SKM-1 (cell line): ENCODE measurements around the gene TMEM184A.
"Not testable (repeated sequence)": the region's sequence is repeated elsewhere in the genome, so short reads cannot be mapped to it uniquely, and the experiment has no call there.

Experiments used
- DNase-seq: peaks from one replicate; lab custom pipeline; 2025; ENCODE audit not compliant: unreplicated experiment; lab: John Stamatoyannopoulos, UW

Gene TMEM184A

DNA sequence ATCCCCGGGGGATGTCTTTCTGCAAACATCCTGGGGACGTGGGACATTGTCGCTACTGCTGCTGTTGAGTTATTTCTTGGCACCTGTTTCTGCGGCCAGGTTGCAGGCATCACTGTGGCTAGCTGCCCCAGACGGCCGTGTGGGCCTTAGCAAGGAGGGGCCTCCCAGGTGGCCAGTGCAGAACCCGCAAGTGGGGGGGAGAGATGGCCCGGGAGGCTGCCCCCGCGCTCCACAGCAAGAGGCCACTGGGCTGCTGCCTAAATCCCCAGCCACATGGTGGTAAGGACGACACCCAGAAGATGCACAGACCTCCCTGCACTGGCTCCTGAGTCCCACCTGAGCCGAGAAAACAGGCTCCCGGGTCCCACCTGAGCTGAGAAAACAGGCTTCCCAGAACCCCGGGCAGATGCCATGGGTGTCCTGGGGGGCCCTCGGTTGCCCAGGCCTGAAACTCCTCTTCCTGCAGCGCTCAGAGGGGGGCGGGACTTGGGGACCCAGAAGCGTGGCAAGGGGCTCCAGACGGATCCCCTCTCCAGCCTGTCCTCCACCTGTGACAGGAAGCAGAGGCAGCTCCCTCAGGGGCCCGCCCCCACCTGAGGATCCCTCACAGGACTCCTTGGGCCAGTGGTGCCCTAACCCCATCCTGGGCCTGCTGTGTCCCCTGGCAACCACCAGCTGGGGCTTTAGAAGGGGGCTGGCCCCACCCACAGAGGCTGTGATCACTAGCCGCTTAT, 26.5 kb downstream of the TMEM184A start:
- DNase-seq: no peak

GRCh38 chr7:1526271-1526754, 29.7 kb downstream of the TMEM184A start:
- DNase-seq: peak; percentile 5

DNA sequence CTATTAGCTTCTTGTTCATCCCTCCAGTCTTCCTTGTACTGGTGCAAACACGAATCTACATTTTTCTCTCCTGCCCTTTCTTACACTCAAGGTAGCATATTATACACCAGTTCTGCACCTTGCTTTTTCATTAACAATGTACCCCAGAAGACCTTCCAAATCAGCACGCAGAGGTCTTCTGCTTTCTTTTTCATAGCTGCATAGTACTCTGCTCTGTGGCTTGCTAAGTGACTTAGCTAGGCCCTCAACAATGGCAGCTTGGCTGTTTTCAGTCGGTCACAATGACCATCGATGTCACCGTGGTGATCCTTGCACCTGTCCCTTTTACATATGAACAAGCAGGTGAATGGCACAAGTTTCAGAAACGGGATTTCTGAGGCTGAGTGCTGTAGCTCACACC, 30.6 kb downstream of the TMEM184A start:
- no peak for DNase-seq

- DNase-seq: no peak
These were observed 32.2 kb downstream of the TMEM184A start for GRCh38 chr7:1523844-1524243.

DNA sequence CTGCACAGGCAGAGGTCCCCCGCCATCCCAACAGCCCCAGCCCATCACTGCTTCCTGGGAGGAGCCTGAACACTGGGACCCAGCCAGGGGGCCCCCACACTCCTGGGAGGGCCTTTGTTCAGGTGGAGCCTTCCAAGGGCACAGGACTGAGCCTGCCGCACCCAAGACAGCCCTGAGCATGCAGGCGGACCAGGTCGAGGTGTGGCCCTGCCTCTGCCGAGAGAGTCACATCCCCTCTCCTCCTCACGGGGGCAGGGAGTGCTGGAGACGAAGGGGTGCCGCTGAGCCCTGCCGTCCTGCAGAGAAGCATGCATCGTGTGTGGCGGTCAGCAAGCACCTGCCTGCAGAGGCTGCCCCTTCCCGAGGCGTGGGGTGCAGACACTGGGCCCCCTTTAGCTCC, 32.8 kb downstream of the TMEM184A start:
- DNase-seq: no peak

DNA sequence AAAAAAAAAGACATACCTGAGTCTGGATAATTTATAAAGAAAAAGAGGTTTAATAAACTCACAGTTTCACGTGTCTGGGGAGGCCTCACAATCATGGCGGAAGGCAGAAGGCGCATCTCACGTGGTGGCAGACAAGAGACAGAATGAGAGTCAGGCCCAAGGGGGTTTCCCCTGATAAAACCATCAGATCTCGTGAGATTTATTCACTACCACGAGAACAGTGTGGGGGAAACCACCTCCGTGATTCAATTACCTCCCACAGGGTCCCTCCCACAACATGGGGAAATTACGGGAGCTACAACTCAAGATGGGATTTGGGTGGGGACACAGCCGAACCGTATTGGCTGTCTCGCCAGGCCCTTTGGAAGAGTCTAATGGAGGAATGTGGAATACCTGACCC, 34.5 kb downstream of the TMEM184A start:
- no peak for DNase-seq

DNA sequence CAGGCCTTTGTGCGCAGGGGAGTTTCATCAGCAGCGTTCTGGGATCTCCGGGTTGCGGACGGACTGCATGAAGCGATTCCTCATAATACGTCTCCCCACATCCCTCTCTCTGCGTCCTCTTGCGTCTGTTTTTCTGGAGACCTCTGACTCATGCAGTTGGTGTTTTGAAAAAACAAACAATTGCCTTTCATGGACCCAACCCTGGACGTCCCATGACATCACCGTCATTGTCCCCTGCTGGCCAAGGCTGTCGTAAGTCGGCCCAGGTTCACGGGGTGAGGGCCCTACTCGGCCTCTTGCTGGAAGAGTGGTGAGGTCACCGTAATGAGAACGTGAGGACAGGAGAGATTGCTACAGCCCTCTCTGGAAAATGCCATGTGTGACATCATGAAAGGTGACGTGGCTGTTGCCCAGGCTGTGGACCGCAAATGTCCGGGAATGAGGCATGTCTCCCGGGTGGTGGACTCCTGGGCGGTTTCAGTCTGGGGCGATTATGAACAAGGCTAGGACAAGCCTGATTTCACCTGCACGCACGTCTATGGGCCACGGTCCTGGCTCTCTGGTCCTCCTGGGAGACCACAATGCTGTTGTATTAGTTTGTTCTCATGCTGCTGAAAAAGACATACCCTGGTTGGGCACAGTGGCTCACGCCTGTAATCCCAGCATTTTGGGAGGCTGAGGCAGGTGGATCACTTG, 35.3 kb downstream of the TMEM184A start:
- no peak for DNase-seq

- not testable (repeated sequence) for DNase-seq
These were observed 36.6 kb downstream of the TMEM184A start for GRCh38 chr7:1519322-1519922.

- DNase-seq: no peak
These were observed 39.3 kb downstream of the TMEM184A start for GRCh38 chr7:1516586-1517251.

DNA sequence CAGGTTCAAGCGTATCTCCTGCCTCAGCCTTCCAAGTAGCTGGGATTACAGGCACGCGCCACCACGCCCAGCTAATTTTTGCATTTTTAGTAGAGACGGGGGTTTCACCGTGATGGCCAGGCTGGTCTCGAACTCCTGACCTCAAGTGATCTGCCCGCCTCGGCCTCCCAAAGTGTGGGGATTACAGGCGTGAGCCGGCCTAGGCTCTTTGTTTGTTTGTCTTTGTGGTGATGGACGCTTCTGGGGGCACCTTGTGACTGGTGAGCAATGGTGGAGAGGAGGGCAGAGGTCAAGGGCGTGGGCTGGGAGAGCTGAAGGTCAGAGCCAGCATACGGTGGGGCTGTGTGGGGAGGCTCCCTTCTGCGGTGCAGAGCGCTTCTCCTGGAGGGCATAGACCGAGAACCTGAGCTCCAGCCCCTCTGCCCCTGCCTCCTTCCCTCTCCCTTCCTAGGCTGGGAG, 40.5 kb downstream of the TMEM184A start:
- DNase-seq: not testable (repeated sequence)

DNA sequence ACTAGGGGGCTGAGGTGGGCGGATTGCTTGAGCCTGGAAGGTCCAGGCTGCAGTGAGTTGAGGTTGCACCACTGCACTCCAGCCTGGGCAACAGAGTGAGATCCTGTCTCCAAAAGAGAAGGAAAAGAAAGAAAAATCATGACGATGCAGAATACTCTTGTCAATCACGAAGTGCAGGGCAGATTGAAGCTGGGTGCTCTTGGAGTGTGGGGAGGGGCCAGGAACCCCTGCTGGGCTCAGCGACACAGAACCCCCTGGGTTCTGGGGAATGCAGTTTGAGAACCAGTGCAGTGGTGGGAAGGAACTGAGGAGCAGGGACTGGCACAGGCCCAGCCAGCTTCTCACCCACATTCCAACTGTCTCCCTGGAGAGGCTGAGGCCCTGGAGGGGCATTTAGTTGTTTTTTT, 41.0 kb downstream of the TMEM184A start:
- DNase-seq: no peak

GRCh38 chr7:1514407-1514806, 41.6 kb downstream of the TMEM184A start:
- no peak for DNase-seq

DNA sequence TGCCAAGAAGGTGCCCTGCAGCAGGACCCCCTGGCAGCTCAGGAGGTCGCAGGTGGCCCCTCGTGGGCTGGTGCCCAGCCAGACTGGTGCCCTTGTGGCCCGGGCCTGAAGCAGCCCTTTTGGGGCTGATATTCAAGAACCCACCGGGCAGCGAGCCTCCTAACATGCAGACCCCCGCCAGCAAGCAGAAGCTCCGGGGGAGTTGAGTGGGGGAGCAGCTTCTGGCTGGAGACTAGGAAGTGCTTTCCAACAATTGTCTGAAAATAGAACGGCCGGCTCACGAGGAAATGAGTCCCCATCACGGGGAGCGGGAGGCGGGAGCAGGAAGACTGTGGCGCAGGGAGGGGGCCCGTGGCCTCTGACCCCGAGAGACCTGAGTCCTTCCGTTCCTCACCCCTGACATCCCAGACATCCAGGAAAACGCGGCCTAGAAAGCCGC, 42.3 kb downstream of the TMEM184A start:
- DNase-seq: no peak

DNA sequence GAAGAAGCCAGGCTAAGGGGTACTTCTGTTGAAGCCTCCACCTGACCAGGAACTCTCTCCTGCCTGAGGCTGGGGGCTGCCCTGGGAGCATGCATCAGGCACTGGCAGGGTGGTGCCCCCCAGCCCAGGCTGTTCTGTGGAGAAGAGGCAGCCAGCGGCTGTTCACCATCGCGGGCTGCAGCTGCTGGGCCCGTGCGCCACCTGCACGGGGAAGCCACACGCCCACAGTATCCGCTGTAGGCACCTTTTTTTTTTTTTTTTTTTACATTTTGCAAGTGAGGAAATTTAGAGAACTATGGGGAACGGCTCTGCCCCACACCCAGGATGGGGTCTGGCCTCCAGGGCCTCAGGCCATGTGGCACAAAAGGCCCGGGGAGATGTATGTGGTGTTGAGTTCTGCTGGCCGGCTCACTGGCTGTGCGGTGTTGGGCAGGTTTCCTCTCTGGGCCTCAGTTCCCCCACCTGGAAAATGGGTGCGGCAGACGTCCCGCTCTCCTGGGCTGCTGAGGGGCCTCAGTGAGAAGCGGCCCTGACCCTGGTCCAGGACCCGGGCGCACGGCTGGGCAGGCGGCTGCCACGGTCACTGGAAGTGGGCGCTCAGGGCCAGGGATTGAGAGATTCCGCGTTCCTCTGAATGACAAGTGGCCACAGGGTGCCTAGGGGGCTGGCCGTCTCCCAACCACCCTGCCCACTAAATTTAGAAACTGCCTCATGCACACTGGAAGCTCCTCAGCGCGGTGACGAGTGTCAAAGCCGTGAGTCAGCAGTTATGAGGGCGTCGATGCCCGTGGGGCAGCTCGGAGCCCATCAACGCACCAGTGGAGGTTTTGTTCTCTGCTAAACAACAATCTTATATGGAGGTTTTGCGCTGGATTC, 43.0 kb downstream of the TMEM184A start:
- no peak for DNase-seq

GRCh38 chr7:1511444-1512422, 44.3 kb downstream of the TMEM184A start:
- no peak for DNase-seq

DNA sequence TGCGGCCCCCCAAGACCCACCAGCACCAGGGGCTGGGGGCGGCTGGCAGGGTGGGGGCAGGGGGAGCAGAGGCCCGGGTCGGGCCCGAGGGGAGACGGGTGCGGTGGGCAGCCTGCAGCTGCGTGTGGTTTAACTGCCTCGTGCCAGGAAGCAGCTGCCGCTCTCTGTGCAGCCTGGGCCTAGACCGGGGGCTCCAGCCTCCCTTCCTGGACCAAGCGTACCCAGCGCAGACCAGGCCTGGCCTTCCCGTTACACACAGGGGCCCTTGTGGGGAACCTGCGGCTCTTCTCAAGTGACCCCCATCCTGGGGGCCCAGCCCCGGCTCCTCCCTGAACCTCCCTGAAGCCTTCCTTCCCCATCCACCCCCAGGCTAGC, 45.2 kb downstream of the TMEM184A start:
- DNase-seq: no peak

- DNase-seq: no peak
These were observed 46.8 kb downstream of the TMEM184A start for GRCh38 chr7:1509226-1509625.

DNA sequence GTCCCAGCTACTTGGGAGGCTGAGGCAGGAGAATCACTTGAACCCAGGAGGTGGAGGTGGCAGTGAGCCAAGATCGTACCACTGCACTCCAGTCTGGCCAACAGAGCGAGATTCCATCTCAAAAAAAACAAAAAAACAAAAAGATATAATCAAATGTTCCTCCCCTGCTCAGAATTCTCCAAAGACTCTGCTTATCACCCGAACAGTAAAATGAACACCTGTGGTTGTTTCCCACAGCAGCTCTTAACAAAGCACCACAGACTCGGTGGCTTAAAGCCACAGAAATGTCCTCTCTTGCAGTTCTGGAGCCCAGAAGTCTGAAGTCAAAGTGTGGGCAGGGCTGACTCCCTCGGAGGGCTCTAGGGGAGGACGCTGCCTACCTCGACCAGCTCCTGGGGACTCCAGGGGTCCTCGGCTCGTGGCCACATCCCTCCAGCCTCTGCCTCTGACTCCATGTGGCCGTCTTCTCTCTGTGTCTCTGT, 47.7 kb downstream of the TMEM184A start:
- no peak for DNase-seq
